ENCODE measurements around the gene NHSL1. TPM values are rescaled to one million over a fixed set of nuclear protein-coding genes. Genes with fewer than 3 reads are reported as not detected.

The NHSL1 gene
- total and polyA plus RNA-seq, 11 donors, result 13.9 to 103 (median 46.1) TPM

DNA sequence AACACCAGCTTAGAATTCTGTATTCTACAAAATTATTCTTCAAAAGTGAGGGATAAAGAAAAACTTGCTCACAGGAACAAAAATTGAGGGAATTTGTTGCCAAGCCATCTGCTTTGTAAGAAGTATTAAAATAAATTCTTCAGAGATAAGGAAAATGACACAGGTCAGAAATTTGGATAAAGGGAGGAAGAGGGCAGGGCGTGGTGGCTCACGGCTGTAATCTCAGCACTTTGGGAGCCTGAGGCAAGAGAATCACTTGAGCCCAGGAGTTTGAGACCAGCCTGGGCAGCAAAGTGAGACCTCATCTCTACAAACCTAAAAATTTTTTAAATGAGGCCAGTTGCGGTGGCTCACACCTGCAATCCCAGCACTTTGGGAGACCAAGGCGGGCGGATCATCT, 109.7 kb downstream of the NHSL1 start:
- DNase-seq (no peak), ATAC-seq (no peak)
- no peaks in the 10 kb centered on the region for H3K9me3 ChIP-seq
- H3K27ac ChIP-seq, result no peak overlapping the region
- 80 to 91% (median 85%) methylated on average over 5 of the region's 5 CpGs for WGBS, 4 donors
- intact Hi-C loops (cut with DNase I), result no loop called here
- H3K4me1 ChIP-seq, result peaks cover 0 to 14% (median 6%) of the 10 kb centered on the region in 12 donors
- H3K36me3 ChIP-seq, result no peaks in the 10 kb centered on the region
- no peaks in the 10 kb centered on the region for H3K27me3 ChIP-seq
- H3K4me3 ChIP-seq, result no peak overlapping the region
- TF ChIP-seq, protein P1, sequence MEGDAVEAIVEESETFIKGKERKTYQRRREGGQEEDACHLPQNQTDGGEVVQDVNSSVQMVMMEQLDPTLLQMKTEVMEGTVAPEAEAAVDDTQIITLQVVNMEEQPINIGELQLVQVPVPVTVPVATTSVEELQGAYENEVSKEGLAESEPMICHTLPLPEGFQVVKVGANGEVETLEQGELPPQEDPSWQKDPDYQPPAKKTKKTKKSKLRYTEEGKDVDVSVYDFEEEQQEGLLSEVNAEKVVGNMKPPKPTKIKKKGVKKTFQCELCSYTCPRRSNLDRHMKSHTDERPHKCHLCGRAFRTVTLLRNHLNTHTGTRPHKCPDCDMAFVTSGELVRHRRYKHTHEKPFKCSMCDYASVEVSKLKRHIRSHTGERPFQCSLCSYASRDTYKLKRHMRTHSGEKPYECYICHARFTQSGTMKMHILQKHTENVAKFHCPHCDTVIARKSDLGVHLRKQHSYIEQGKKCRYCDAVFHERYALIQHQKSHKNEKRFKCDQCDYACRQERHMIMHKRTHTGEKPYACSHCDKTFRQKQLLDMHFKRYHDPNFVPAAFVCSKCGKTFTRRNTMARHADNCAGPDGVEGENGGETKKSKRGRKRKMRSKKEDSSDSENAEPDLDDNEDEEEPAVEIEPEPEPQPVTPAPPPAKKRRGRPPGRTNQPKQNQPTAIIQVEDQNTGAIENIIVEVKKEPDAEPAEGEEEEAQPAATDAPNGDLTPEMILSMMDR (IDR thresholded peaks at IDR 0.05), result no peak
- TF ChIP-seq POLR2A (IDR thresholded peaks at IDR 0.05), result no peak

DNA sequence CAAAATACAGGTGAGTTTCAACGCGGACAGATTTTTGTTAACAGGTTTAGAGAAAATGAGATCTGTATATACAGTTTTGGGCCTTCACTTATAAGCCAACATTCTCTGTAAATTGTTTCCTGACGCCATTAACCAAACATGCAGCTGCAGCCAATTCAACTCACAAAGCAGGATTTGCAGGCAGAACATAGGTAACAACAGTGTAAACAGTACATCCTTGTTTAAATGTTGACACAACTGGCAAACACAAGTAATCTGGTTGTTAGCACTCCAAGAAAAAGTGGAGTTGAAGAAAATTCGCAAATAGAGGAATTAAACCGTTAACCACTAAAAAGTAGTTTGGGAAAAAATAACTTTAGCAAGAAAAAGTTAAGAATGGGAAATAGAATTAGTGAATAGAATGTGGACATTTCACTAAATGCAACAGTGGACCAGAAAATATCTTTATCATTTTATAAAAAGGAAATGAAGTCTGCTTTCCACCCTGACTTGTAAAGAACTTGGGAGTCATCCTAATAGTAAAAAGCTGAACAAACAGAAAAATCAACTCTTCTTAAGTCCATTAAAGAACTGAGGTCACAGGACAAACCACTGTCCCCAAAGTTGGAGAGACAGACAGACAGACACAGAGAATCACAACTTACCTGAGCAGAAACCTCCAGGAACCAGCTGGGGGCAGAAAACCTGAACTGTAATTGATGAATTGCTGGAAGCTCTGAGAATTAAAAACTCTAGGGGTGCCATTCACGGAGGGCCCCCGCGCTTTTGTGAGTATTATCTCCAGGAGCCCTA, 111.5 kb downstream of the NHSL1 start:
- 91 to 94% (median 93%) methylated on average over 8 of the region's 8 CpGs for WGBS, 4 donors
- DNase-seq, result no peak
- TF ChIP-seq POLR2A (IDR thresholded peaks at IDR 0.05), result no peak
- Histone ChIP-seq H3K27ac (no peak overlapping the region), H3K4me1 (no peaks in the 10 kb centered on the region), H3K9me3 (no peaks in the 10 kb centered on the region), H3K27me3 (no peaks in the 10 kb centered on the region), H3K4me3 (no peak overlapping the region), H3K36me3 (no peaks in the 10 kb centered on the region)
- intact Hi-C loops (cut with DNase I), result no loop called here
- no peak for ATAC-seq

DNA sequence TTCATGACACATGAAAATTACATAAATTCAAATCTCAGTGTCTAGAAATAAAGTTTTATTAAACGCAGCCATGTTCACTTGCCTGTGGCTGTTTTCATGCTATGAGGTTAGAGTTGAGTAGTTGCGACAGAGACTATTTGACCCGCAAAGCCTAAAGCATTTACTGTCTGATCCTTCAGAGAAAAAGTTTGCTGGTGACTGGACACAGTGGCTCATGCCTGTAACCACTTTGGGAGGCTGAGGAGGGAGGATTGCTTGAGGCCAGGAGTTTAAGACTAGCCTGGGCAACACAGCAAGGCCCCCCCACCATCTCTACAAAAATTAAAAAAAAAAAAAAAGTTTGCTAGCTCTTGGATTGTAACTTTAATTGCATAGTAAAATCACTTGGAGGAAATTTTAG, 112.4 kb downstream of the NHSL1 start:
- no peaks in the 10 kb centered on the region for H3K36me3 ChIP-seq
- intact Hi-C loops (cut with DNase I), result no loop called here
- DNase-seq, result no peak
- H3K27ac ChIP-seq, result no peak overlapping the region
- no peaks in the 10 kb centered on the region for H3K9me3 ChIP-seq
- H3K4me1 ChIP-seq, result no peaks in the 10 kb centered on the region
- H3K27me3 ChIP-seq, result no peaks in the 10 kb centered on the region
- 94 to 98% (median 97%) methylated on average over 3 of the region's 3 CpGs for WGBS, 4 donors
- no peak overlapping the region for H3K4me3 ChIP-seq
- no peak for TF ChIP-seq POLR2A (IDR thresholded peaks at IDR 0.05)
- TF ChIP-seq, protein P1 (IDR thresholded peaks at IDR 0.05), result no peak
- ATAC-seq, result no peak

DNA sequence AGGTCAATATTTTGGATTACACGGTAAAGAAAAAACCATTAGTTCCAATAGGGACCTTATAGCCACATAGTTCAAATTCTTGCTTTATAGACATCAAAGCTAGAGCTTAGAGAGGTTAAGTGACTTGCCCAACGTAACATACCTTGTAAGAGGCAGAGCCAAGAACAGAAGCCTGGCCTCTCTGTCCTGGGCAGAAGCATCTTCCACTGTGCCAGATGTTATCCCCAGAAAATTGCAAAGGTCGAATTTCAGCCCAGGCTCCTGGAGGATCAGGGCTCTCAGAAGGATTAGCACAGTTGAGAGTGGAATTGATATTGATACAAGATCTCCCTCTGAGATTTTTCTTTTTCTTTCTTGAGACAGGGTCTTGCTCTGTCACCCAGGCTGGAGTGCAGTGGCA, 115.5 kb downstream of the NHSL1 start:
- ATAC-seq (peak in 1 of 4 donors; percentile 15), DNase-seq (no peak)
- 82 to 85% (median 82%) methylated on average over 3 of the region's 3 CpGs for WGBS, 4 donors

More for the DNA sequence above, 115.5 kb downstream of the NHSL1 start:
- Histone ChIP-seq H3K9me3 (no peaks in the 10 kb centered on the region), H3K36me3 (no peaks in the 10 kb centered on the region), H3K4me1 (no peaks in the 10 kb centered on the region), H3K27ac (no peak overlapping the region), H3K27me3 (no peaks in the 10 kb centered on the region), H3K4me3 (no peak overlapping the region)
- no peak for TF ChIP-seq POLR2A (IDR thresholded peaks at IDR 0.05)
- TF ChIP-seq, protein P1 (IDR thresholded peaks at IDR 0.05), result no peak
- intact Hi-C loops (cut with DNase I), result no loop called here
